Skeletal muscle cell (primary cell): Measurements from ENCODE around the gene RAF1.
"Not testable (repeated sequence)": the region's sequence is repeated elsewhere in the genome, so short reads cannot be mapped to it uniquely, and the experiment has no call there.

Experiments
- DNase-seq: peaks from one replicate; pipeline ENCODE4 v3.0.0-alpha.2; 2010; ENCODE audit warnings: low read depth
- H3K4me3 ChIP-seq: 2 replicates; pipeline ENCODE4 v1.5.1; 2011; ENCODE audit warnings: low read depth, mild to moderate bottlenecking, control low read depth, low read length, moderate library complexity

Gene RAF1

GRCh38 chr3:12653747-12654146 is 10.2 kb downstream of the RAF1 start:
- H3K4me3 ChIP-seq: no peak overlapping the region
- no peak for DNase-seq

DNA sequence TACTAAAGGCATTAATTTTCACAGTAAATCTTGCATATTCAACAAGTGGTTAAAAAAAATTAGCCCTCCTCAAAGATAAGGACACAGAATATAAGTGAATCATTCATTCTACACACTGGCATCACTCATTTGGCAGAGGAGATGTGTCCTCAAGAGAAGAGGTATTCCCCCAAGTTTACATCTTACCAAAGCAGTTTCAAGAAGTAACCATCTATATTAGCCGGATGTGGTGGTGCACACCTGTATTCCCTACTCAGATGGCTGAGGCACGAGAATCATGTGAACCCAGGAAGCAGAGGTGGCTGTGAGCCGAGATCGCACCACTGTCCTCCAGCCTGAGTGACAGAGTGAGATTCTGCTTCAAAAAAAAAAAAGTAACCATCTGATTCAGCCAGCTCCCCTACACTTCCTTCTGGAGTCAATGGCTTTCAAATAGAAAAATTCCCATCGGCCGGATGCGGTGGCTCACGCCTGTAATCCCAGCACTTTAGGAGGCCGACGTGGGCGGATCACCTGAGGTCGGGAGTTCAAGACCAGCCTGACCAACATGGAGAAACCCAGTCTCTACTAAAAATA is 15.4 kb downstream of the RAF1 start:
- no peak overlapping the region for H3K4me3 ChIP-seq
- DNase-seq: no peak

GRCh38 chr3:12644331-12644937 is 19.5 kb downstream of the RAF1 start:
- peak; percentile 41 for DNase-seq
- H3K4me3 ChIP-seq: no peak overlapping the region

GRCh38 chr3:12643724-12644123 is 20.2 kb downstream of the RAF1 start:
- H3K4me3 ChIP-seq: no peak overlapping the region
- DNase-seq: no peak

GRCh38 chr3:12643010-12643380 is 20.9 kb downstream of the RAF1 start:
- no peak overlapping the region for H3K4me3 ChIP-seq
- DNase-seq: no peak

- H3K4me3 ChIP-seq, DNase-seq: not testable (repeated sequence)
These were observed 23.1 kb downstream of the RAF1 start for GRCh38 chr3:12640853-12641252.

DNA sequence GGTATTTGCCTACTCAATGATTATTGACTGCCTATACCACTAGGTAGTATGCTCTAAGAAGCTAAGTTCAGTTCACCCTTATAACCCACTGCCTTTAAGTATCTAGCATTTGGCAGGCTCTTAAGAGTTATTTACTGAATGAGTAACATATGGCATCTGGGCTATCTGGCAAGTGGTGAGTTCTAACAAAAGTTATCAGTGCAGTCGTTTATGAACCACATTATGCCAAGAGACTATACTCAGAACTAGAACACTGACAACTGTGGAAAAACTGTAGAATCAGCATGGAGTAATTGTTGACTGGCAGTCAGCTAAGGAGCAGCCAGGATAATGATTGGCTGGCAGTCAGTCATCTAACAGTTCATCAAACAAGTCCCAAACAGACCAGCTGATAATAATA is 25.8 kb downstream of the RAF1 start:
- no peak overlapping the region for H3K4me3 ChIP-seq
- DNase-seq: no peak

DNA sequence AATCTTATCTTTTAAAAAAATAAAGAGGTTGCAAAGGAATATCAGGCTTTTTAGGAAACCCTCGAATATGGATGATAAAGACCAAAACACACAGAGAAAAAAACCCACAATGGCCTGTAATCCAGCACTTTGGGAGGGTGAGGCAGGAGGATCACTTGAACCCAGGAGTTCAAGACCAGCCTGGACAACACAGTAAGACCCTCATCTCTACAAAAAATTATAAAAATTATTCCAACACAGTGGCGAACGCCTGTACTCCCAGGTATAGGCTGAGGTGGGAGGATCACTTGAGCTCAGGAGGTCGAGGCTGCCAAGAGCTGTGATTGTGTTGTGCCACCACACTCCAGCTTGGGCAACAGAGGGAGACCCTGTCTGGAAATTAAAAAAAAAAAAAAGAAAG is 30.8 kb downstream of the RAF1 start:
- H3K4me3 ChIP-seq: no peak overlapping the region
- DNase-seq: no peak

GRCh38 chr3:12632523-12632922 is 31.4 kb downstream of the RAF1 start:
- no peak for DNase-seq
- H3K4me3 ChIP-seq: no peak overlapping the region

- not testable (repeated sequence) for H3K4me3 ChIP-seq
These were observed 33.1 kb downstream of the RAF1 start for GRCh38 chr3:12630843-12631242.

GRCh38 chr3:12630292-12630691 is 33.6 kb downstream of the RAF1 start:
- DNase-seq: no peak
- no peak overlapping the region for H3K4me3 ChIP-seq

More at GRCh38 chr3:12630843-12631242, 33.1 kb downstream of the RAF1 start:
- DNase-seq: not testable (repeated sequence)

DNA sequence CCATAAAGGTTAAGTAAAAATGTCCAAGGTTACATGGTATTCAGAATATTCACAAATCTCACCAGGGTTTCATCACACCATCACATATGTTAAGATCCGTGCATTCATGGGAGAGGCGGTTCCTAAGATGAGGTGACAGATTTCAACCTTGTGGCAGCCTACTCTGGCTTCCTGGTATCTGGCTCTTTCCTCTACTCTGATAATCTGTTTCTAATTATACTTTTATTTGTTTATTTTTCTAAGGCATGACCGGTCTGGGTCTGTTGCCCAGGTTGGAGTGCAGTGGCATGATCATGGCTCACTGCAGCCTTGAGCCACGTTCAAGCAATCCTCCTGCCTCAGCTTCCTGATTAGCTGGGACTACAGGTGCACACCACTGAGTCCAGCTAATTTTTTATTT is 34.4 kb downstream of the RAF1 start:
- no peak overlapping the region for H3K4me3 ChIP-seq
- DNase-seq: no peak

DNA sequence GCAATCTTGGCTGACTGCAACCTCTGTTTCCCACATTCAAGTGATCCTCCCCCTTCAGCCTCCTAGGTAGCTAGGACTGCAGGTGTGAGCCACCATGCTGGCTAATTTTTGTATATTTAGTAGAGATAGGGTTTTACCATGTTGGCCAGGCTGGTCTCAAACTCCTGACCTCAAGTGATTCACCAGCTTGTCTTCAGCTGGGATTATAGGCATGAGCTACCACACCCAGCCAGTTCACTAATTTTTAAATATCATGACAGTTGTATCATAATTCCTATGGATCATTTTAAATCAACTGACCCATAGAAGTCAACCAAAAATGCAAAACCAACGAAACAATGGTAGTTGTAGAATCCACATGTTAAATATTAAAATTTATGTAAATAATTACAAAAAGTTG is 35.1 kb downstream of the RAF1 start:
- no peak overlapping the region for H3K4me3 ChIP-seq
- DNase-seq: no peak

- DNase-seq: no peak
- no peak overlapping the region for H3K4me3 ChIP-seq
These were observed 36.5 kb downstream of the RAF1 start for GRCh38 chr3:12627370-12627769.

- DNase-seq, H3K4me3 ChIP-seq: not testable (repeated sequence)
These were observed 39.0 kb downstream of the RAF1 start for GRCh38 chr3:12624964-12625363.

GRCh38 chr3:12624056-12624455 is 39.9 kb downstream of the RAF1 start:
- DNase-seq: no peak
- no peak overlapping the region for H3K4me3 ChIP-seq

DNA sequence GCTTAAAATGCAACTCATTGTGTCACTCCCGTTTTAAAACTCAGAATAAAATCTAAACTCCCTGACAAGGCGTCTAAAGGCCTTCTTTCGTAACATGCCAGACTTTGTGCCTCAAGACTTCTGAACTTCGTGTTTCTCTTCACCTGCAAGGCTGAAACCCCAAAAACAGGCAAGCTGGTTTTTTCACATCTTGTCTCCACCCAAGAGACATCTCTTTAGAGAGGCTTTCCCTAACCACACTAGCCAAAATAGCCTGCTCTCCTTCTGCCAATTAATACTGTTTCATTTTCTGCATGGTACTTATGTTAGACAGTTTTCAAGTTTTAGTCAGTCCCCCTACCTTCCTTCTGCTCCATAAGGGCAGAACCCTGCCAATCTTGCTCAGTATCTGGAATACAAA is 41.6 kb downstream of the RAF1 start:
- no peak for DNase-seq
- H3K4me3 ChIP-seq: no peak overlapping the region

- DNase-seq: no peak
- no peak overlapping the region for H3K4me3 ChIP-seq
These were observed 43.2 kb downstream of the RAF1 start for GRCh38 chr3:12620729-12621128.

DNA sequence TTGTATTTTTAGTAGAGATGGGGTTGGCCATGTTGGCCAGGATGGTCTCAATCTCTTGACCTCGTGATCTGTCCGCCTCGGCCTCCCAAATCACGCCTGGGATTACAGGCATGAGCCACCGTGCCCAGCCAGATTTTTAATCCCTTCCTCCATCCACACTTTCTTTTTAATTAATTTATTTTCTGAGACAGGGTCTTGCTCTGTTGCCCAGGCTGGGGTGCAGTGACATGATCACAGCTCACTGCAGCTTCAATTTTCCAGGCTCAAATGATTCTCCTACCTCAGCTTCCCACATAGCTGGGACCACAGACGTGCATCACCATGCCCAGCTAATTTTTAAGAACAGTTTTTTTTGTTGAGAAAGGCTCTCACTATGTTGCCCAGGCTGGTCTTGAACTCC is 43.6 kb downstream of the RAF1 start:
- DNase-seq: no peak
- no peak overlapping the region for H3K4me3 ChIP-seq

- no peak for DNase-seq
- H3K4me3 ChIP-seq: no peak overlapping the region
These were observed 45.5 kb downstream of the RAF1 start for GRCh38 chr3:12618426-12618825.

- no peak for DNase-seq
- no peak overlapping the region for H3K4me3 ChIP-seq
These were observed 48.7 kb downstream of the RAF1 start for GRCh38 chr3:12615266-12615665.

DNA sequence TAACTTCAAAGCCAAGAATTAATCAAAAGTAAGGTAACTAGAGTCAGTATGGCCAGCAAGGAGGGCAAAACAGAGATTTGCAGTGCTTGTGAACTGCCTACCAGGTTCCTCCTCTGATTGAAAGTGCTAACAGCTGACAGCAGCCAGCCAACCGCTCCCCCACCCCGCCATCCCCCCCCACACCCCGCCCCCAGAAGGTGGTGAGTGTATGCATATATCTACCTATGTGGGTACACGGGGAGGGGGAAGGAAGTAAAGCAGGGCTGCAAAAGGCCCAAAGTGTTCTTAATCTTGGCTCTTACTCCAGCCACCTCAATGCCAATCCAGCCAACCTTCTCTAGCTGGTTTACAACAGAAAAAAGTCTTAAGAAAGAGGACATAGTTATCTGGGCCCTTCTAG is 50.7 kb downstream of the RAF1 start:
- no peak for DNase-seq
- H3K4me3 ChIP-seq: no peak overlapping the region
